Panc1 (cell line): ENCODE data around the gene AMBP. TPM values are rescaled to one million over a fixed set of nuclear protein-coding genes. Genes with fewer than 3 reads are reported as not detected.

Experiments used
- ATAC-seq: fragments of 200-7000 bp; cut with Tn5 transposase; 2 replicates; pipeline ENCODE4 v1.9.1; 2020; ENCODE audit warnings: mild to moderate bottlenecking, moderate library complexity
- BruUV-seq: library from RNA; stranded (reverse); fragments of 400-500 nt; replicated peaks from 2 replicates; lab custom pipeline; 2021; lab: Mats Ljungman, UMichigan
- CTCF ChIA-PET: fragments of 300-600 bp; sonication (Branson Sonifier 250); formaldehyde crosslinking; loops from one replicate; lab custom pipeline; 2022; ENCODE audit warnings: antibody characterized with exemption; lab: Charles Lee
- POLR2A ChIA-PET: fragments of 300-600 bp; sonication (Branson Sonifier 250); formaldehyde crosslinking; loops from one replicate; lab custom pipeline; 2022; ENCODE audit warnings: antibody characterized with exemption; lab: Charles Lee
- DNase-seq: peaks from one replicate; pipeline ENCODE4 v3.0.0-alpha.2; 2010; ENCODE audit warnings: low read depth, low spot score
- H3K27ac ChIP-seq: 2 replicates; pipeline ENCODE4 v1.5.1; 2011; ENCODE audit warnings: mild to moderate bottlenecking, low read length, inconsistent platforms
- H3K27me3 ChIP-seq: fragments of 200-500 bp; sonication (Bioruptor generic); 2 replicates; pipeline ENCODE4 v1.6.0; 2014; ENCODE audit warnings: low read length, inconsistent platforms; ENCODE audit not compliant: control insufficient read depth, insufficient read depth
- H3K36me3 ChIP-seq: fragments of 200-500 bp; sonication (Bioruptor generic); 2 replicates; pipeline ENCODE4 v1.5.1; 2014; ENCODE audit warnings: inconsistent platforms, mild to moderate bottlenecking, low read length, moderate library complexity; ENCODE audit not compliant: control insufficient read depth, insufficient read depth
- H3K4me1 ChIP-seq: 2 replicates; pipeline ENCODE4 v1.5.1; 2011; ENCODE audit warnings: inconsistent platforms, mild to moderate bottlenecking, low read length, moderate library complexity; ENCODE audit not compliant: control insufficient read depth, insufficient read depth
- H3K4me3 ChIP-seq, 2 experiments: 2 replicates each; pipeline ENCODE4 v1.5.1; 2011 to 2012; ENCODE audit warnings: low read depth in 2 of 2, low read length in 2 of 2, mild to moderate bottlenecking in 2 of 2, inconsistent platforms in 1 of 2, moderate library complexity in 1 of 2
- H3K9me3 ChIP-seq: fragments of 200-500 bp; sonication (Bioruptor generic); 2 replicates; pipeline ENCODE4 v1.5.1; 2014; ENCODE audit warnings: low read depth, mild to moderate bottlenecking, inconsistent platforms, low read length, moderate library complexity; ENCODE audit not compliant: control insufficient read depth, insufficient read depth
- POLR2AphosphoS5 ChIP-seq: IDR thresholded peaks from 2 replicates; pipeline ENCODE4 v1.6.1; 2012; ENCODE audit warnings: mild to moderate bottlenecking, low read depth, low read length, moderate library complexity
- SIN3A ChIP-seq: IDR thresholded peaks from 2 replicates; pipeline ENCODE4 v1.6.1; 2012; ENCODE audit warnings: low read depth, mild to moderate bottlenecking, low read length, moderate library complexity, borderline replicate concordance; ENCODE audit not compliant: insufficient read depth
- TCF7L2 ChIP-seq: IDR thresholded peaks from 2 replicates; pipeline ENCODE4 v1.6.1; 2011; ENCODE audit warnings: mild to moderate bottlenecking, low read depth, low read length, inconsistent platforms
- in situ Hi-C: cut with HindIII; loops from 2 replicates; pipeline ENCODE4 v1.10.0; 2016; ENCODE audit warnings: low sequenced_read_pairs, low pct_unique_long_range_greater_than_20kb
- intact Hi-C: fragments of 100-400 bp; cut with micrococcal nuclease; formaldehyde crosslinking; loops from one replicate; pipeline ENCODE4 v1.10.0; 2022; ENCODE audit not compliant: unreplicated experiment
- total RNA-seq: library from RNA; stranded (reverse); gene quantifications from one replicate; pipeline ENCODE4 v1.2.1, GENCODE V29; 2021; ENCODE audit not compliant: unreplicated experiment
- TF ChIP-seq, protein P1 (sequence below), 2 experiments: IDR thresholded peaks; 2 replicates each; pipeline ENCODE4 v1.6.1; 2011 to 2012; ENCODE audit warnings: low read depth in 2 of 2, control low read depth in 1 of 2, low read length in 1 of 2, mild to moderate bottlenecking in 1 of 2, moderate library complexity in 1 of 2; ENCODE audit not compliant: insufficient read depth in 1 of 2
- TF ChIP-seq, protein P2 (sequence below): fragments of 450-650 bp; IDR thresholded peaks from 2 replicates; pipeline ENCODE4 v1.5.1; 2017; ENCODE audit warnings: mild to moderate bottlenecking

AMBP gene
- total RNA-seq, 1 experiment from 2014 or later: 1.7 TPM

GRCh38 chr9:114061292-114061691 is 16.8 kb downstream of the AMBP start:
- H3K36me3 ChIP-seq: no peaks in the 10 kb centered on the region
- H3K9me3 ChIP-seq: no peaks in the 10 kb centered on the region
- in situ Hi-C loops (no loop called here), intact Hi-C loops (no loop called here)
- H3K27me3 ChIP-seq: 0 out of 2 replicates have a peak, but pooled peaks cover 2% of the 10 kb centered on the region
- DNase-seq (no peak), ATAC-seq (no peak)
- H3K27ac ChIP-seq: no peak overlapping the region
- no peaks in the 10 kb centered on the region for H3K4me1 ChIP-seq
- ChIA-PET POLR2A (no interaction called here), CTCF (no interaction called here)
- no peak overlapping the region for H3K4me3 ChIP-seq
- TF ChIP-seq, protein P1, sequence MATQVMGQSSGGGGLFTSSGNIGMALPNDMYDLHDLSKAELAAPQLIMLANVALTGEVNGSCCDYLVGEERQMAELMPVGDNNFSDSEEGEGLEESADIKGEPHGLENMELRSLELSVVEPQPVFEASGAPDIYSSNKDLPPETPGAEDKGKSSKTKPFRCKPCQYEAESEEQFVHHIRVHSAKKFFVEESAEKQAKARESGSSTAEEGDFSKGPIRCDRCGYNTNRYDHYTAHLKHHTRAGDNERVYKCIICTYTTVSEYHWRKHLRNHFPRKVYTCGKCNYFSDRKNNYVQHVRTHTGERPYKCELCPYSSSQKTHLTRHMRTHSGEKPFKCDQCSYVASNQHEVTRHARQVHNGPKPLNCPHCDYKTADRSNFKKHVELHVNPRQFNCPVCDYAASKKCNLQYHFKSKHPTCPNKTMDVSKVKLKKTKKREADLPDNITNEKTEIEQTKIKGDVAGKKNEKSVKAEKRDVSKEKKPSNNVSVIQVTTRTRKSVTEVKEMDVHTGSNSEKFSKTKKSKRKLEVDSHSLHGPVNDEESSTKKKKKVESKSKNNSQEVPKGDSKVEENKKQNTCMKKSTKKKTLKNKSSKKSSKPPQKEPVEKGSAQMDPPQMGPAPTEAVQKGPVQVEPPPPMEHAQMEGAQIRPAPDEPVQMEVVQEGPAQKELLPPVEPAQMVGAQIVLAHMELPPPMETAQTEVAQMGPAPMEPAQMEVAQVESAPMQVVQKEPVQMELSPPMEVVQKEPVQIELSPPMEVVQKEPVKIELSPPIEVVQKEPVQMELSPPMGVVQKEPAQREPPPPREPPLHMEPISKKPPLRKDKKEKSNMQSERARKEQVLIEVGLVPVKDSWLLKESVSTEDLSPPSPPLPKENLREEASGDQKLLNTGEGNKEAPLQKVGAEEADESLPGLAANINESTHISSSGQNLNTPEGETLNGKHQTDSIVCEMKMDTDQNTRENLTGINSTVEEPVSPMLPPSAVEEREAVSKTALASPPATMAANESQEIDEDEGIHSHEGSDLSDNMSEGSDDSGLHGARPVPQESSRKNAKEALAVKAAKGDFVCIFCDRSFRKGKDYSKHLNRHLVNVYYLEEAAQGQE (IDR thresholded peaks at IDR 0.05; ENCODE audit: insufficient read depth in 1 of 2, low read depth in 2 of 2, low read length in 1 of 2): no peak
- TF ChIP-seq TCF7L2: no peak
- TF ChIP-seq, protein P2, sequence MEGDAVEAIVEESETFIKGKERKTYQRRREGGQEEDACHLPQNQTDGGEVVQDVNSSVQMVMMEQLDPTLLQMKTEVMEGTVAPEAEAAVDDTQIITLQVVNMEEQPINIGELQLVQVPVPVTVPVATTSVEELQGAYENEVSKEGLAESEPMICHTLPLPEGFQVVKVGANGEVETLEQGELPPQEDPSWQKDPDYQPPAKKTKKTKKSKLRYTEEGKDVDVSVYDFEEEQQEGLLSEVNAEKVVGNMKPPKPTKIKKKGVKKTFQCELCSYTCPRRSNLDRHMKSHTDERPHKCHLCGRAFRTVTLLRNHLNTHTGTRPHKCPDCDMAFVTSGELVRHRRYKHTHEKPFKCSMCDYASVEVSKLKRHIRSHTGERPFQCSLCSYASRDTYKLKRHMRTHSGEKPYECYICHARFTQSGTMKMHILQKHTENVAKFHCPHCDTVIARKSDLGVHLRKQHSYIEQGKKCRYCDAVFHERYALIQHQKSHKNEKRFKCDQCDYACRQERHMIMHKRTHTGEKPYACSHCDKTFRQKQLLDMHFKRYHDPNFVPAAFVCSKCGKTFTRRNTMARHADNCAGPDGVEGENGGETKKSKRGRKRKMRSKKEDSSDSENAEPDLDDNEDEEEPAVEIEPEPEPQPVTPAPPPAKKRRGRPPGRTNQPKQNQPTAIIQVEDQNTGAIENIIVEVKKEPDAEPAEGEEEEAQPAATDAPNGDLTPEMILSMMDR: no peak
- no peak for TF ChIP-seq SIN3A
- no peak for TF ChIP-seq POLR2AphosphoS5
- no TSS peak for BruUV-seq

DNA sequence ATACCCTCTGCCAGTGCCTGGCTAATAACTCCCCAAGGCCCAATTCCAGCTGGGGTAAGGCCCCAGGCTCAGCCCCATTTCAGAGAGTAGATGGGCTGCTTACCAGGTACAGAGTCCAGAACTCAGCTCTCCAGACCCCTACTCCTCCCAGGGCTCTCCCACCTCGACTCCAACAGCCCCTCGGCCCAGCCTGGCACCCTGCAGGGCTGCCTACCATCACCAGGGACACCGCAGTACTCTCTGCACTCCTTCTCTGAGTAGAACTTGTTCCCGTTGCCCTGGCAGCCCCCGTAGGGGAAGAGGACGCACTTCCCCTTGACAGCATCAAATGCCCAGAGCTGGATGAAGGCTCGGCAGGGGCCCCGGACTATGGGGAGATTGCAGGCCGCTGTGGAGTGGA is 17.4 kb downstream of the AMBP start:
- ChIA-PET CTCF (no interaction called here), POLR2A (no interaction called here)
- ATAC-seq: no peak

GRCh38 chr9:114060070-114060469 is 18.0 kb downstream of the AMBP start:
- ATAC-seq: no peak
- no TSS peak for BruUV-seq
- Histone ChIP-seq H3K4me1 (no peaks in the 10 kb centered on the region), H3K36me3 (no peaks in the 10 kb centered on the region), H3K27ac (no peak overlapping the region), H3K4me3 (no peak overlapping the region), H3K27me3 (0 out of 2 replicates have a peak, but pooled peaks cover 2% of the 10 kb centered on the region), H3K9me3 (no peaks in the 10 kb centered on the region)
- CTCF ChIA-PET: no interaction called here
- POLR2A ChIA-PET: no interaction called here
- DNase-seq: no peak
- intact Hi-C loops: no loop called here
- TF ChIP-seq, protein P1 (IDR thresholded peaks at IDR 0.05; ENCODE audit: insufficient read depth in 1 of 2, low read depth in 2 of 2, low read length in 1 of 2): no peak
- TF ChIP-seq, protein P2: no peak
- TF ChIP-seq SIN3A (no peak), POLR2AphosphoS5 (no peak), TCF7L2 (no peak)
- in situ Hi-C loops: no loop called here

More for the DNA sequence above, 17.4 kb downstream of the AMBP start:
- in situ Hi-C loops (no loop called here), intact Hi-C loops (no loop called here)
- H3K27me3 ChIP-seq: 0 out of 2 replicates have a peak, but pooled peaks cover 2% of the 10 kb centered on the region
- H3K4me1 ChIP-seq: no peaks in the 10 kb centered on the region
- H3K36me3 ChIP-seq: no peaks in the 10 kb centered on the region
- no TSS peak for BruUV-seq
- no peak overlapping the region for H3K27ac ChIP-seq
- no peak for DNase-seq
- TF ChIP-seq POLR2AphosphoS5: no peak
- H3K4me3 ChIP-seq: no peak overlapping the region
- no peaks in the 10 kb centered on the region for H3K9me3 ChIP-seq
